ENCODE measurements around the gene CSF3. TPM values are rescaled to one million over a fixed set of nuclear protein-coding genes. Genes with fewer than 3 reads are reported as not detected.

Gene CSF3
- total RNA-seq, 3 donors from 2014 or later (not counting 1 experiment from before 2014, with no cell fraction given) = not detected

GRCh38 chr17:40021451-40021971 lies 6.3 kb downstream of the CSF3 start:
- H3K4me1 ChIP-seq (ENCODE audit: control insufficient read depth, insufficient read depth, low read length) = peaks cover 24% of the 10 kb centered on the region
- H3K27ac ChIP-seq (ENCODE audit: low read length) = no peak overlapping the region
- H3K4me3 Mint-ChIP-seq = no peak overlapping the region
- WGBS (ENCODE audit: insufficient coverage) = 94% methylated on average over 9 of the region's 9 CpGs
- no peak overlapping the region for H3K4me3 ChIP-seq (ENCODE audit: low read length)
- no peaks in the 10 kb centered on the region for H3K27me3 ChIP-seq (ENCODE audit: control insufficient read depth, insufficient read depth, low read length)
- no peaks in the 10 kb centered on the region for H3K9me3 ChIP-seq (ENCODE audit: control insufficient read depth, insufficient read depth, low read length)
- TF ChIP-seq CTCF (IDR thresholded peaks at IDR 0.05) = no peak
- no peaks in the 10 kb centered on the region for H3K36me3 Mint-ChIP-seq
- peak overlapping the region in 1 of 2 donors; percentile 43 for H3K27ac Mint-ChIP-seq
- peaks cover 60% of the 10 kb centered on the region for H3K36me3 ChIP-seq (ENCODE audit: control insufficient read depth, insufficient read depth, low read length)
- H3K9me3 Mint-ChIP-seq = no peaks in the 10 kb centered on the region
- no peak for DNase-seq
- H3K4me1 Mint-ChIP-seq = peaks cover 11 to 22% of the 10 kb centered on the region in 2 donors
- no peak for ATAC-seq
- H3K27me3 Mint-ChIP-seq (ENCODE audit: low read depth in 2 of 2) = no peaks in the 10 kb centered on the region
- intact Hi-C loops (cut with micrococcal nuclease) = no loop called here

DNA sequence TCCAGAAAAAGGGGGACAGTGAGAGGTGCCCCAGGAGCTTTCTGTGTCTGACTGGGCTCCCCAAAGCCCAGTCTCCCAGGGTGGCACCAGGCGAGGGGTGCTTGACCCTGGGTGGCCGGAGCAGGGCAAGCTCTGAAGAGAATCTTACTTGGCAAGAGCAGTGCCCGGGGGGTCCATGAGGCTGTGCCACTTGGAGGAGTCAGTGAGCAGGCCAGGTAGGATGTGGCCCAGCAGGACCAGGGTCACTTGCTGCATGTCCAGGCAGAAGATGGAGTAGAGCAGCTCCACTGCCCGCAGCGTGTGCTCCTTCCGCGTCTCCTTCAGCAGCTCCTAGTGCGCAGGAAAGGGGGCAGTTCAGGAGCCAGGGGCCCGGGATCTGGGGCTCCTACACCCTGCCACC lies 7.3 kb downstream of the CSF3 start:
- Mint-ChIP-seq H3K27ac (no peak overlapping the region), H3K4me3 (no peak overlapping the region), H3K4me1 (peaks cover 11 to 27% of the 10 kb centered on the region in 2 donors), H3K27me3 (ENCODE audit: low read depth in 2 of 2) (no peaks in the 10 kb centered on the region), H3K36me3 (no peaks in the 10 kb centered on the region), H3K9me3 (no peaks in the 10 kb centered on the region)
- H3K36me3 ChIP-seq (ENCODE audit: control insufficient read depth, insufficient read depth, low read length) = peaks cover 66% of the 10 kb centered on the region
- no peak for ATAC-seq
- 97% methylated on average over 9 of the region's 9 CpGs for WGBS (ENCODE audit: insufficient coverage)
- H3K27me3 ChIP-seq (ENCODE audit: control insufficient read depth, insufficient read depth, low read length) = no peaks in the 10 kb centered on the region
- intact Hi-C loops (cut with micrococcal nuclease) = no loop called here
- no peak for DNase-seq
- H3K27ac ChIP-seq (ENCODE audit: low read length) = no peak overlapping the region
- peaks cover 30% of the 10 kb centered on the region for H3K4me1 ChIP-seq (ENCODE audit: control insufficient read depth, insufficient read depth, low read length)
- no peaks in the 10 kb centered on the region for H3K9me3 ChIP-seq (ENCODE audit: control insufficient read depth, insufficient read depth, low read length)
- no peak overlapping the region for H3K4me3 ChIP-seq (ENCODE audit: low read length)
- TF ChIP-seq CTCF (IDR thresholded peaks at IDR 0.05) = no peak

GRCh38 chr17:40022961-40023541 lies 7.8 kb downstream of the CSF3 start:
- no peaks in the 10 kb centered on the region for H3K36me3 Mint-ChIP-seq
- no peak for DNase-seq
- intact Hi-C loops (cut with micrococcal nuclease) = no loop called here
- H3K36me3 ChIP-seq (ENCODE audit: control insufficient read depth, insufficient read depth, low read length) = peaks cover 70% of the 10 kb centered on the region
- no peaks in the 10 kb centered on the region for H3K9me3 ChIP-seq (ENCODE audit: control insufficient read depth, insufficient read depth, low read length)
- no peak overlapping the region for H3K4me3 ChIP-seq (ENCODE audit: low read length)
- no peak overlapping the region for H3K27ac ChIP-seq (ENCODE audit: low read length)
- no peak overlapping the region for H3K27ac Mint-ChIP-seq
- no peak overlapping the region for H3K4me3 Mint-ChIP-seq
- 98% methylated on average over 19 of the region's 19 CpGs for WGBS (ENCODE audit: insufficient coverage)
- no peaks in the 10 kb centered on the region for H3K27me3 ChIP-seq (ENCODE audit: control insufficient read depth, insufficient read depth, low read length)
- H3K9me3 Mint-ChIP-seq = no peaks in the 10 kb centered on the region
- no peaks in the 10 kb centered on the region for H3K27me3 Mint-ChIP-seq (ENCODE audit: low read depth in 2 of 2)
- peaks cover 24% of the 10 kb centered on the region for H3K4me1 ChIP-seq (ENCODE audit: control insufficient read depth, insufficient read depth, low read length)
- no peak for ATAC-seq
- TF ChIP-seq CTCF (IDR thresholded peaks at IDR 0.05) = no peak
- H3K4me1 Mint-ChIP-seq = peaks cover 11 to 27% of the 10 kb centered on the region in 2 donors

Measured in natural killer cell (primary cell).